AG04449 (cell line): ENCODE measurements around the gene CADM4.

Experiments used
- CTCF ChIA-PET: fragments of 350-600 bp; formaldehyde crosslinking; extraction: SDS; loops from one replicate; lab custom pipeline; 2021; ENCODE audit warnings: antibody characterized with exemption; lab: Yijun Ruan, JAX
- POLR2A ChIA-PET: fragments of 400-600, 350-600 bp; formaldehyde crosslinking; extraction: SDS; loops from one replicate; lab custom pipeline; 2020; ENCODE audit warnings: antibody characterized with exemption, inconsistent platforms; lab: Yijun Ruan, JAX
- DNase-seq: peaks from one replicate; pipeline ENCODE4 v3.0.0-alpha.2; 2010; ENCODE audit warnings: low read depth, low spot score
- H3K4me3 ChIP-seq: 2 replicates; pipeline ENCODE4 v1.5.1; 2011; ENCODE audit warnings: low read depth, mild to moderate bottlenecking, control low read depth, low read length
- TF ChIP-seq, protein P1 (sequence below): IDR thresholded peaks from one replicate; pipeline ENCODE4 v1.5.1; 2011; ENCODE audit warnings: mild to moderate bottlenecking, moderate library complexity, low read length, control low read depth, inconsistent platforms; ENCODE audit not compliant: insufficient read depth; ENCODE audit errors: missing control alignments

Gene CADM4, protein sequence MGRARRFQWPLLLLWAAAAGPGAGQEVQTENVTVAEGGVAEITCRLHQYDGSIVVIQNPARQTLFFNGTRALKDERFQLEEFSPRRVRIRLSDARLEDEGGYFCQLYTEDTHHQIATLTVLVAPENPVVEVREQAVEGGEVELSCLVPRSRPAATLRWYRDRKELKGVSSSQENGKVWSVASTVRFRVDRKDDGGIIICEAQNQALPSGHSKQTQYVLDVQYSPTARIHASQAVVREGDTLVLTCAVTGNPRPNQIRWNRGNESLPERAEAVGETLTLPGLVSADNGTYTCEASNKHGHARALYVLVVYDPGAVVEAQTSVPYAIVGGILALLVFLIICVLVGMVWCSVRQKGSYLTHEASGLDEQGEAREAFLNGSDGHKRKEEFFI

DNA sequence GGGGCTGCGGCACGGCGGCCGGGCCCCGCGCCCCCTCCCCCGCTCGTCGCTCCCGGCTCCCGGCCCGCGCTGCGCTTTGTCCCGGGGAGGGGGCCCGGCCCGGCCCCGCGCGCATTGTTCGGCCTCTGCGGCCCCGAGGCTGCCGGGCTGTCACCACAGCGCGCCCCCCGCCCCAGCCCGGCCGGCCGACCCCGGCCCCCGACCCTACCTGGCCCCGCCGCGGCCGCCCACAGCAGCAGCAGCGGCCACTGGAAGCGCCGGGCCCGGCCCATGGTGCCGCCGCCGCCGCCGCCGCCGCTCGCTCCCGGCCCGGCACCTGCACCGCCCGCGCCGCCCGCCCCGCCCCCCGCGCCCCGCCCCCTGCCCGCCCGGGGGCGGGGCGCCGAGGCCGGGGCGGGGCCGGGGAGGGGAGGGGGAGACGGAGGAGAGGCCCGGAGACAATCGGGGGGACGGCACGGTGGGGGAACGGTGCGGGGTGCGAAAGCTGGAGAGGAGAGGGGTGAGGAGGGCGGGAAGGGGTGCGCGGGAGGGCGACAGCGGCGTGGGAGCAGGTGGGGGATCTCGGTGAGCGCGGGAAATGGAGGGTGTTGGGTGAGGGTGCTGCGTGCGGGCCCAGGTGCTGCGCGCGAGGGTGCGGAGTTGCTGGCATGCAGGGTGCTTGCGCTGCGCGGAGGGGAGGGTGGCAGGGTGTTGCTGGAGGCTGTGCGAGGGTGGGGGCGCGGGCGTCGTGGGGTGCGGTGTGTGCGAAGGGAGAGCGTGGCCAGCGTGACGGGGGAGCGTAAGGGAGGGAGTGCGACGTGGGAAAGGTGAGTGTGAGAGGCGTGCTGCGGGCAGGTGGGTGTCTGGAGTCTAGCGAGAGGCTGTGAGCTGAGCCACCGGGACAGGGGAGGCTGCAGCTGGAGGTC, at the start of gene CADM4:
CADM4 (minus strand) TSS at position 332 of the 905 bp plus-strand sequence; CDS start at position 272, 60 bp downstream.
- TF ChIP-seq, protein P1, sequence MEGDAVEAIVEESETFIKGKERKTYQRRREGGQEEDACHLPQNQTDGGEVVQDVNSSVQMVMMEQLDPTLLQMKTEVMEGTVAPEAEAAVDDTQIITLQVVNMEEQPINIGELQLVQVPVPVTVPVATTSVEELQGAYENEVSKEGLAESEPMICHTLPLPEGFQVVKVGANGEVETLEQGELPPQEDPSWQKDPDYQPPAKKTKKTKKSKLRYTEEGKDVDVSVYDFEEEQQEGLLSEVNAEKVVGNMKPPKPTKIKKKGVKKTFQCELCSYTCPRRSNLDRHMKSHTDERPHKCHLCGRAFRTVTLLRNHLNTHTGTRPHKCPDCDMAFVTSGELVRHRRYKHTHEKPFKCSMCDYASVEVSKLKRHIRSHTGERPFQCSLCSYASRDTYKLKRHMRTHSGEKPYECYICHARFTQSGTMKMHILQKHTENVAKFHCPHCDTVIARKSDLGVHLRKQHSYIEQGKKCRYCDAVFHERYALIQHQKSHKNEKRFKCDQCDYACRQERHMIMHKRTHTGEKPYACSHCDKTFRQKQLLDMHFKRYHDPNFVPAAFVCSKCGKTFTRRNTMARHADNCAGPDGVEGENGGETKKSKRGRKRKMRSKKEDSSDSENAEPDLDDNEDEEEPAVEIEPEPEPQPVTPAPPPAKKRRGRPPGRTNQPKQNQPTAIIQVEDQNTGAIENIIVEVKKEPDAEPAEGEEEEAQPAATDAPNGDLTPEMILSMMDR: no peak
- CTCF ChIA-PET: no interaction called here
- no peak for DNase-seq
- H3K4me3 ChIP-seq: peak within 1 kb of the TSS; percentile 58
- POLR2A ChIA-PET: no interaction called here

DNA sequence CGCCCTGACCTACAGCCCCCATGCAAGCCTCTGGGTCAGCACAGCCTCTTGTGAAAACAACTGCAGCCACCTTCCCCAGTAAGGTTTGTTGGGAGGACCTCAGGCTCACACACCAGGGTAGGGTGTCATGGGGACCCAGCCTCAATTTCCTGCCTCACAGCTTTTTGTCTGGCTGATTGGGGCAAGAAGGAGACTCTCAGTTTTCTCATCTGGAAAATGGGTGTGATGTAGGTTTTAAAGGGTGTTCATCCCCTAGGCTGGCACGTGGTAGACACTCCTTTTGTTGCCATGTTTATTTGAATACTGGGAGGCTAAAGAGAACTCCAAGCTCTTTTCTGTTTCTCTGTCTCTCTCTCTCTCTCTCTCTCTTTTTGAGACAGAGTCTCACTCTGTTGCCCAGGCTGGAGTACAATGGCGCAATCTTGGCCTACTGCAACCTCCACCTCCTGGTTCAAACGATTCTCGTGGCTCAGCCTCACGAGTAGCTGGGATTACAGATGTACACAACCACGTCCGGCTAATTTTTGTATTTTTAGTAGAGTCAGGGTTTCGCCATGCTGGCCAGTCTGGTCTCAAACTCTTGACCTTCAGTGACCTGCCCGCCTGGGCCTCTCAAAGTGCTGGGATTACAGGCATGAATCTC, 48.5 kb upstream of the CADM4 start:
- TF ChIP-seq, protein P1: no peak
- no peak overlapping the region for H3K4me3 ChIP-seq
- ChIA-PET POLR2A (interaction anchor here (1.0 to 1.6 kb wide), 2 partner anchors 20 to 67 kb away, joined by 4 to 6 read pairs; partner anchors contain the start of gene SMG9), CTCF (interaction anchor here (0.6 to 2.3 kb wide), 3 partner anchors 10 to 122 kb away, joined by 3 to 7 read pairs (median 3); no protein-coding TSS in a partner anchor)
- DNase-seq: no peak

DNA sequence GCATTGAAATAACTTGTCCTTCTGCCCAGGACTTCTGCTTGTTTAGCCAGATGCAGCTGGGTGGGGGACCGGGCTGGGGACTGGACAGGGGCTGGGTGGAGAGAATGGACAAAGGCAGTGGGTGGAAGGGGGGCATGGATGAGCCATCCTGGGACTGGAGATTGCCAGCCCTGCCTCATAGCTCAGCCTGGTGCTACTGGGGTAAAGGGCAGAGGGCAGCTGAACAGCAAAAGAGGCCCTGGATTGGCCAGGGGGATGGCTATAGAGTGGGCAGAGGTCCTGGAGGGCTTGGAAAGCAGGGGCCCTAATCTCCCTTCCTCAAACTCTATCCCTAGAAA, 48.0 kb upstream of the CADM4 start:
- CTCF ChIA-PET: interaction anchor here (1.1 to 2.3 kb wide), 2 partner anchors 9 to 97 kb away, joined by 3 to 7 read pairs; no protein-coding TSS in a partner anchor
- POLR2A ChIA-PET: interaction anchor here (0.6 to 1.6 kb wide), 3 partner anchors 19 to 67 kb away, joined by 3 to 6 read pairs (median 4); partner anchors contain the start of gene SMG9
- TF ChIP-seq, protein P1: no peak
- H3K4me3 ChIP-seq: no peak overlapping the region
- DNase-seq: no peak

DNA sequence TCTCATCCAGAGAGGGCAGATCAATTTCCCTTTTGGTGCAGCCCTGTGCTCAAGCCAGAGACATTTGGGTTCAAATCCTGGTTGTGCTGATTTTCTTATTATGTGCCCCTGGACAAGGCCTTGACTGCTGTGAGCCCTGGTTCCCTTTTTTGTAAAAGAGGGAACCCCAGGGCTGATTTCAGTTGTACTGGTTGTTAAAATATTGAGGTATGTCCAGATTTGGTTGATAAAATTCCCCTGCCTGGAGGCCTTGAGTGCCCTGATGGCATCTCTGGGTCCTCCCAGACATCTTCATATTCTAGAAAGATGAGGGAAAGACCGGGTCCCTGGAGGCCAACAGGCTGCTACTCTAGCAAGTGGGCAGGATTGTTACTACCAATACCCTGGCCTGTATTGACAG, 44.7 kb upstream of the CADM4 start:
- H3K4me3 ChIP-seq: no peak overlapping the region
- no peak for DNase-seq
- TF ChIP-seq, protein P1: no peak
- ChIA-PET POLR2A (no interaction called here), CTCF (no interaction called here)

DNA sequence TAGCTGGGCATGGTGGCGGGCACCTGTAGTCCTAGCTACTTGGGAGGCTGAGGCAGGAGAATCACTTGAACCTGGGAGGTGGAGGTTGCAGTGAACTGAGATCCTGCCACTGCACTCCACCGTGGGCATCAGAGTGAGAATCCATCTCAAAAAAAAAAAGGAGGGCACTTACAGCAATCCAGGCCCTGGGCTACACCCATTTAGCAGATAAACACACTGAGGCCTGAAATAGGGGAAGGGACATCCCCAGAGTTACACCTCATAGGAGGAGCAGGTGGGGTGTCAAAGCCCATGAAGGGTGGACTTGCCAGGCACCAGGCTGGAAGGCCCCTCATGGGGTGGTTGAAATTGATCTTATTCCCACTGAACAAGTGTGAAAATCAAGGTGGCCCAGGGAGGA, 44.3 kb upstream of the CADM4 start:
- DNase-seq: no peak
- CTCF ChIA-PET: no interaction called here
- TF ChIP-seq, protein P1: no peak
- no peak overlapping the region for H3K4me3 ChIP-seq
- POLR2A ChIA-PET: no interaction called here
